Measurements from ENCODE around the gene LAMB3.
A peak's percentile ranks its signal among the peaks of the same experiment; 100 is the strongest.

Gene LAMB3

DNA sequence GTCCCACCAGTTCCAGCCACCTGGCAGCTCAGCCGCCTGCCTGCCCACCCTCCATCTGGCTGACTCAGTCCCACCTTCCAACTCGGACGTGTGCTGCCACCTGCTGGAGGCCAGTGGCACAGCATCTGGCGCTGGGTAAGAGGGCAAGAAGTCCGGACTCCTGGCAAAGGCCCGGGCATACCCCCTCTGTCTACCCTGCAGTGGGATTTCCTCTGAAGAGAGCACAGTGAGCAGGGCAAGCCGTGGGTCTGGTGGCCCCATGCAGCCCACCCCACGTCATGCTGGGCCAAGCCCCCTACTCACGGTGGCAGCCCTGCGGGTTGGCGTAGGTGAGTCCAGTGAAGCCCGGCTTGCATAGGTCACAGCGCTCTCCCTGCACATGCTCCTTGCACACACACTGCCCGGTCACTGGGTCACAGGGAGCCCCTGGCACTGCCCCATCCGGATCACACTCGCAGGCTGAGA lies 24.5 kb downstream of the LAMB3 start:
- Histone ChIP-seq H3K9ac (ENCODE audit: low read depth, low read length) (no peak overlapping the region), H3K4me3 (ENCODE audit: low read depth, low read length) (no peak overlapping the region), H3K9me3 (ENCODE audit: control insufficient read depth, insufficient read depth, low read length) (no peaks in the 10 kb centered on the region), H3K4me1 (ENCODE audit: control insufficient read depth, insufficient read depth, low read length) (peaks cover 14% of the 10 kb centered on the region), H3K27me3 (ENCODE audit: control insufficient read depth, insufficient read depth, low read length) (no peaks in the 10 kb centered on the region), H3K36me3 (ENCODE audit: control insufficient read depth, insufficient read depth, low read length) (no peaks in the 10 kb centered on the region)

DNA sequence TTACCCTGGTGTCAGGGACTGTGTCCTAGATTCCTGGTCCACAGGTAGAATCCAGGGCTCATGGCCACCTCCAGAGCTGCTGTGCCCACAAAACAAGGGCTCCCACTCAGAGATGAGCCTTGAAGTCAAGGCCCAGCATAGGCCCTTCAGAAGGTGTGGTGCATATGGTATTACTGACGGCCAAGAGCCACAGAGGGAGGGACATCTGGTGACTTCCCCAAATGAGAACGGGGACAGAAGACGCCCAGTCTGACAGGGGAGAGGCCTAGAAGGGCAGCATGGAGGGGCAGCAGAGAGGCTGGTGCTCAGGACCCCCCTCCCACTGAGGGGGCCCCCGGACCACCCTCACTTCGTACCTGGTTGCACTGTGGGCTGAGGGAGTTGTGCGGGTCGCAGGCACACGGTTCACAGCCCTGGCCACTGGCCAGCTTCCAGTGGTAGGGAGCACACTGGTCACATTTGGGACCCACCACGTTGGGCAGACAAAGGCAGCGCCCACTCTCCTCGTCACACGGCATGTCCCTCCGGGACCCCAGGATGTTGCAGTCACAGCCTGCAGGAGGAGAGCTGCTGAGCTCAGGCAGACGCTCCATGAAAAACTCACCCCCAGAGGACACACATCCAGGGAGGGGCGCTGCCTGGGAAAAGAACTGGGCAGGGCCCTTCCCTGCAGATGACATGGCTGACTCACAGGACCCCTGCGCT lies 25.0 kb downstream of the LAMB3 start:
- Histone ChIP-seq H3K4me1 (ENCODE audit: control insufficient read depth, insufficient read depth, low read length) (peaks cover 14% of the 10 kb centered on the region), H3K27me3 (ENCODE audit: control insufficient read depth, insufficient read depth, low read length) (no peaks in the 10 kb centered on the region), H3K9me3 (ENCODE audit: control insufficient read depth, insufficient read depth, low read length) (no peaks in the 10 kb centered on the region), H3K4me3 (ENCODE audit: low read depth, low read length) (no peak overlapping the region), H3K36me3 (ENCODE audit: control insufficient read depth, insufficient read depth, low read length) (no peaks in the 10 kb centered on the region), H3K9ac (ENCODE audit: low read depth, low read length) (peak overlapping the region; percentile 55)

DNA sequence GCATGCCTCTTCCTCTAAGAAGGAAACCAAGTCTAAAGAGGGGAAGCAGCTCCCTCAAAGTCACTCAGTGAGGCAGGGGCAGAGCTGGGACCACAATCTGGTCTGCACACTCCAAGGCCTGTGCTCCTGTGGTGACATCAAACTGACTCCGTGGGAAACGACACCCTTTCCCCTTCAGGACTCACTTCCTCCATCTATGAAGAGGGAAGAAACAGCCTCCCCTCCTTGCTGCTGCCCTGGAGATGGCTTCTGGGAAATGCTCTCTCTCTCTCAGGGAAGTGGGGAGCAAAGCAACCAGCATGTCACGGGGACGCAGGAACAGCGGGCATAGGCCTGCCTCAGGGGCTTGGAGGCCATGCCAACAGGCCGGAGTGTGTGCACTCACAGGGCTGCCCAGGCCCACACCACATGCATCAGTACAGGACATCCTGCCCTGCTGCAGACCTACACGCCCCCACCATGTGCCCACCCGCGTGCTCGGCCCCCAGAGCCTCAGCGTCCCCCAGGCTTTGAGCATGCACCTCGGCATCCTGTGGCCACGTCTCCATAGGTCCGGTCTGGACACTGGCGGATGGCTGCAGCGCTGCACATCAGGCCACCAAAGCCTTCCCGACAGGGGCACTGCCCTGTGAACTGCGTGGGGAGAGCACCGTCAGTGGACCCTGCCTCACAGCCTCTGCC lies 25.7 kb downstream of the LAMB3 start:
- H3K27me3 ChIP-seq (ENCODE audit: control insufficient read depth, insufficient read depth, low read length), result no peaks in the 10 kb centered on the region
- H3K36me3 ChIP-seq (ENCODE audit: control insufficient read depth, insufficient read depth, low read length), result no peaks in the 10 kb centered on the region
- no peaks in the 10 kb centered on the region for H3K9me3 ChIP-seq (ENCODE audit: control insufficient read depth, insufficient read depth, low read length)
- H3K4me1 ChIP-seq (ENCODE audit: control insufficient read depth, insufficient read depth, low read length), result peaks cover 14% of the 10 kb centered on the region
- no peak overlapping the region for H3K9ac ChIP-seq (ENCODE audit: low read depth, low read length)
- H3K4me3 ChIP-seq (ENCODE audit: low read depth, low read length), result no peak overlapping the region

DNA sequence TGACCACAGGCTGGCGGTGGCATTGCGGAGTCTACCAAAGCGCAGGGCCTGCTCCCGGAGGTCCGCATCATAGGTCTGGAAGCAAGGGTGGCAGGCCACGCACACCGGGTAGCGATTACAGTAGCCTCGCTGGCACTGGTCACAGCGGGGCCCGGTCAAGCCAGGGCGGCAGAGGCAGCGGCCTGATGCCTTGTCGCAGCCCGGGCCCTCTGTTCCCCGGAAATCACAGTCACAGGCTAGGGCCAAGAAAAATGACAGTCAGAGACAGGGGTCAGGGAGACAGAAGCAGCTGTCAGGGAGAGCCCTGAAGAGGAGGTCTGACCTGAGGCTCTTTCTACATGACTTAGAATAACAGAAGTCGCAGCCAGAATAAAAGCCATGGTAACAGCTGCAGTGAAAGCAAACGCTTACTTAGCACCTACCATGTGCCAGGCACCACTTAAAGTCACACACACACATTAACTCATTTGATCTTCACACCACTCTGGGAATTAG lies 26.4 kb downstream of the LAMB3 start:
- H3K4me1 ChIP-seq (ENCODE audit: control insufficient read depth, insufficient read depth, low read length), result peaks cover 11% of the 10 kb centered on the region
- no peaks in the 10 kb centered on the region for H3K9me3 ChIP-seq (ENCODE audit: control insufficient read depth, insufficient read depth, low read length)
- no peaks in the 10 kb centered on the region for H3K27me3 ChIP-seq (ENCODE audit: control insufficient read depth, insufficient read depth, low read length)
- H3K4me3 ChIP-seq (ENCODE audit: low read depth, low read length), result no peak overlapping the region
- H3K9ac ChIP-seq (ENCODE audit: low read depth, low read length), result no peak overlapping the region
- no peaks in the 10 kb centered on the region for H3K36me3 ChIP-seq (ENCODE audit: control insufficient read depth, insufficient read depth, low read length)

DNA sequence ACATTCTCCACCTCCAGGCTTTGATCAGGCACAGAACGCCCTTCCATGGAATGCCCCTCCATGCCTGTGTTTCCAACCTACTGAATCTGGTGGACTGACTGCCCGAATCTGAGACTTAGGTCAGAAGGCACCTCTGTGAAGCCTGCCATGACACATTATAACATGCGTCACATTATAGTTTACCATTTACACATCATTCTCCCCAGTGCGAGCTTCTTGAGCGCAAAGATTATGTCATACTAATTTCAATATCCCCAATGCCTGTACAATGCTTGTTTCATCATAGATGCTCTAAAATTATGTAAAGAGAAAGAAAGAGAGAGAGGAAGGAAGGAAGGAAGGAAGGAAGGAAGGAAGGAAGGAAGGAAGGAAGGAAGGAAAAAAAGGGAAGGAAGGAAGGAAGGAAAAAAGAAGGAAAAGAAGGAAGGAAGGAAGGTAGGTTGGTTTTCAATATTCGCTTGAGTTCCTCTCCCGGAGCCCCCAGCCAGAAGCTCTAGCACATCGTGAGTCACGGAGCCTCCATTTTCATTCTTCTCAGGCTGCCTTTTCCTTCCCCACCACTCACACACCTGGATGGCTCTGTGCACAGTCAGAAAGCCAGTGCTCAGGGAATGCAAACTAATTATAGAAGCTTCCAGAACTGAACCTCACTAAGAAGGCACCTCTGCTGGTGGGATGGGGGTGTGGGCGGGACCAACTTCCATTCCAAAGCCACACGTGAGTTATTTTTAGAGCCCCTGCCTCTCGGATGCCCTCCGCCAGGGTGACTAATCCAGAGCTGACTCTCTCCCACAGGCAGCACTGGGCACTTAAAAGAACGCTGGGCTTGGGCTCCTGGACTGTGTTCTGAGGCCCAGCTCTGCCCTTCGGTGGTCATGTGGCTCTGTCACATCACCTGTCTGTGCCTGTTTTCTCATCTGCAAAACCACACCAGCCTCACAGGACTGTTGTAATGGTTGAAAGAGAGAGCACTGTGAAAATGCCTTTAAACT lies 27.4 kb downstream of the LAMB3 start:
- no peaks in the 10 kb centered on the region for H3K36me3 ChIP-seq (ENCODE audit: control insufficient read depth, insufficient read depth, low read length)
- H3K4me1 ChIP-seq (ENCODE audit: control insufficient read depth, insufficient read depth, low read length), result peaks cover 2% of the 10 kb centered on the region
- no peaks in the 10 kb centered on the region for H3K27me3 ChIP-seq (ENCODE audit: control insufficient read depth, insufficient read depth, low read length)
- H3K9me3 ChIP-seq (ENCODE audit: control insufficient read depth, insufficient read depth, low read length), result no peaks in the 10 kb centered on the region
- no peak overlapping the region for H3K9ac ChIP-seq (ENCODE audit: low read depth, low read length)
- no peak overlapping the region for H3K4me3 ChIP-seq (ENCODE audit: low read depth, low read length)

DNA sequence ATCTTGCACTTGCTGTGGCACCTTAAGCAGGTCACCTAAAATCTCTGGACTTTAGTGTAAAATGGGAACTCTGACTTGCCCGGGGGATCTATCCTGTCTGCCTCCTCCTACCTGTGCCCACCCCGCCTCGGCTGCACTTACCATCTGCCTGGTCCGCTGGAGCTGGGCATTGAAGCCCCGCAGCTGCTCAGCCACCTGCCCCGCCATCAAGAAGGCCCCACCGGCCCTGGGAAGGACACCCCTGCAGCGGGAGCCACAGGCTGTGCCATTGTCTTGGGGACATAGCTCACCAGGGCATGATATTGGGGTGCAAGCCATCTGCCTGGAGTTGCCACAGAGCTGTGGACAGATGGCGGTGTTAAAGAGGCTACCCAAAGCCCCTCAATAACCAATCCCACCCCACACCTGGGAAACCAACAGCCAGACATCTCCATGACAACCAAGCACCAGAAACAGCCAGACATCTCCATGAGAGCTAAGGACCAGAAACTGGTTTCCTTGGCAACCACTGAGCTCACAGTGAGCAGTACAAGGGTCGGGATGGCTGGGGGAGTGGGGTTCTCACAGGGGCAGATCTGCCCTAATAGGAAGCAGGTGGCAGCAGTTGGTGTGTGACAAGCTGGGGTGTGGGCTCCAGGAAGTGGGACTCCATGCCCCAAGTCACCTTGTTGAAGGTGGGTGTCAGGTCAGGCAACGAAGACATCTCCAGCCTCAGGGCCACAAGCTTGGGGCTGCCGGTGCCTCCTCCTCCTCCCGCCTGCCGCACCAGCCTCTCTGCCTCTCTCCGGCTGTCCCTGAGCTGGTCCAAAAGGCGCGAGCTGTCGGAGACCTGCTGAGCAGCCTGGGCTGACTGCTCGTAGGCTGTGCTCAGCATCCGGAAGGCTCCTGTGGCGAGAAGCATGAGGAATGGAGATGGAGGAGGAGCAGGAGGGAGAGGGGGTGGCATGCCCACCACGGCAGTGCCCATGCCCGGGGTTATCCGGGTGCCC lies 29.1 kb downstream of the LAMB3 start:
- Histone ChIP-seq H3K27me3 (ENCODE audit: control insufficient read depth, insufficient read depth, low read length) (no peaks in the 10 kb centered on the region), H3K9ac (ENCODE audit: low read depth, low read length) (no peak overlapping the region), H3K36me3 (ENCODE audit: control insufficient read depth, insufficient read depth, low read length) (no peaks in the 10 kb centered on the region), H3K4me3 (ENCODE audit: low read depth, low read length) (no peak overlapping the region), H3K9me3 (ENCODE audit: control insufficient read depth, insufficient read depth, low read length) (no peaks in the 10 kb centered on the region), H3K4me1 (ENCODE audit: control insufficient read depth, insufficient read depth, low read length) (no peaks in the 10 kb centered on the region)

DNA sequence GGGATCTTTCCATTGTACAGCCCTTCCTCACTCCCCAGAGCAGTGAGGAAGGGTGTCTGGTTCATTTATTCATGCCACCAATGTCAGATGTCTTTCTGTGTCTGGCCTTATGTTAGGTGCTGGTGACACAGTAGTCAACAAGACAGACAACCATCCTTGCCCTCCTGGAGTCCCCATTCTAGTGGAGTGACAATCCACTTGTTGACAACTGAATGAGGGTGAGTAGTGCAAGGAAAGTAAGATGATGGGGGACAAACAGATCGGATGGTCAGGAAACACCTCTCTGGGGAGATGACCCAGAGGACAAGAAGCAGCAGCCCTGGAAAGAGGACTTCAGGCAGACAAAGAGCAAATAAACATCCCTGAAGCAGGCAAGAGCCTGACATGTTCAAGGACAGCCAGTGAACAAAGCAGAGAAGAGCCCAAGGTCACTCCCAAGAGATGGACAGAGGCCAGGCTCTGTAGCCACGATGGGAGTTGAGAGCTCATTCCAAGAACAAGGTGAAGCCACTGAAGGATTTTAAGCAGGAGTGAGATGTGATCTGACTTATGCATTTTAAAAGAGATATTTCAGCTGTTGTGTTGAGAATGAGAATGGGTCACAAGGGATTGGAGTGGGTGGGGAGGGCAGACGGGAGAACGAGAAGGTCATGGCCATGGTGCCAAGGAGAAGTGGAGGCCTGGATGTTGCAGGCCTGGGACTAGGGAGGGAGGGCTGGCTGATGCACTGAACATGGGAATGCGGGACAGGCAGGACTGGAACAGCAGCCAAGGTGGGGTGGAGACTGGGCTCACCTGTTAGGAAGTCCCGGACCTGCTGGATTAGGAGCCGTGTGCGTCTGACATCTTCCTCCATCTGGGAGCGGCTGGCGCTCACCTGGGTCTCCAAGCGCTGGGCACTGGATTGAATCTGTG lies 30.2 kb downstream of the LAMB3 start:
- Histone ChIP-seq H3K4me3 (ENCODE audit: low read depth, low read length) (no peak overlapping the region), H3K36me3 (ENCODE audit: control insufficient read depth, insufficient read depth, low read length) (no peaks in the 10 kb centered on the region), H3K9ac (ENCODE audit: low read depth, low read length) (no peak overlapping the region), H3K9me3 (ENCODE audit: control insufficient read depth, insufficient read depth, low read length) (no peaks in the 10 kb centered on the region), H3K4me1 (ENCODE audit: control insufficient read depth, insufficient read depth, low read length) (no peaks in the 10 kb centered on the region), H3K27me3 (ENCODE audit: control insufficient read depth, insufficient read depth, low read length) (no peaks in the 10 kb centered on the region)

DNA sequence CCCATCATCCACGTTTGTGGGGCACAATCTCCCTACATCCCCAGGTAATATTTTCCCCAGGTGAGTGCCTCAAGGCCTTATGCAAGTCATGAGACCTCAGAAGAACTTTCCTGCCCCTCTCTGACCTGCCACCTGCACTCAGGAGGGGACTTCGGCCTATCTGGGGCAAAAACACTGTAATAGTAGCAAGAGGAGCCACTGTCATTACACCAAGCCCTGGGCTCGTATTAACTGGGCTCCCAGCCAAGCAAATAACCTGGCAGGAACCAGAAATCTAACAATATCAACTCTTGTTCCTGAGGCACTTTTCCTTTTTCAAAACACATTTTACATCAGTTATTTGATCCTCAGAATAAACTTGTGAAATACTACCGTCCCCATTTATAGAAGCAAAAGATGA lies 30.9 kb downstream of the LAMB3 start:
- H3K9me3 ChIP-seq (ENCODE audit: control insufficient read depth, insufficient read depth, low read length), result no peaks in the 10 kb centered on the region
- H3K27me3 ChIP-seq (ENCODE audit: control insufficient read depth, insufficient read depth, low read length), result no peaks in the 10 kb centered on the region
- no peak overlapping the region for H3K9ac ChIP-seq (ENCODE audit: low read depth, low read length)
- H3K4me1 ChIP-seq (ENCODE audit: control insufficient read depth, insufficient read depth, low read length), result no peaks in the 10 kb centered on the region
- H3K36me3 ChIP-seq (ENCODE audit: control insufficient read depth, insufficient read depth, low read length), result no peaks in the 10 kb centered on the region
- no peak overlapping the region for H3K4me3 ChIP-seq (ENCODE audit: low read depth, low read length)

DNA sequence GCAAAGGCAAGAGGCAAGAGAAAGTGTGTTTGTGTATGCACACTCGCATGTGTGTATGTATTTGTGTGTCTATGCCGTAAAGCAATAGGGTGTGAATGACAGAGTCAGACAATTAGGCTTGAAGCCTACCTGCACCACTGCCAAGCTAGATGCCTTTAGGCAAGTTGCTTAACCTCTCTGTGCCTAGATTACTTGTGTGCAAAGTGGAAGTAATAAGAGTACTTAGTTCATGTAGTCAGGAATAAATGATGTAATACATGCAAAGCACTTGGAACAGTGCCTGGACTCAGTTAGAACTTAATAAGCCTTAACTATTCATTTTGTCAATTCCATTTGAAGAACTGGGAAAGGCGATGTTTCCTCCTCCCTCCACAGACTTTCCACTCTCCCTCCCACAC lies 31.7 kb downstream of the LAMB3 start:
- Histone ChIP-seq H3K9ac (ENCODE audit: low read depth, low read length) (no peak overlapping the region), H3K36me3 (ENCODE audit: control insufficient read depth, insufficient read depth, low read length) (no peaks in the 10 kb centered on the region), H3K4me3 (ENCODE audit: low read depth, low read length) (no peak overlapping the region), H3K4me1 (ENCODE audit: control insufficient read depth, insufficient read depth, low read length) (no peaks in the 10 kb centered on the region), H3K27me3 (ENCODE audit: control insufficient read depth, insufficient read depth, low read length) (no peaks in the 10 kb centered on the region), H3K9me3 (ENCODE audit: control insufficient read depth, insufficient read depth, low read length) (no peaks in the 10 kb centered on the region)
